ENCODE data around the gene FXN.

- TF ChIP-seq CTCF (conservative IDR thresholded peaks at IDR 0.05; ENCODE audit: low read length) = no peak
- no peak for TF ChIP-seq EZH2phosphoT487 (IDR thresholded peaks at IDR 0.05; ENCODE audit: borderline replicate concordance, low read depth, low read length)
Observed at GRCh38 chr9:69074801-69075200, 39.2 kb downstream of the FXN start.
